HG03025 (cell line): Measurements from ENCODE around the gene ZMYM5.
"Not testable (repeated sequence)": the region's sequence is repeated elsewhere in the genome, so short reads cannot be mapped to it uniquely, and the experiment has no call there.

Experiments used
- ATAC-seq: cut with Tn5 transposase; IDR thresholded peaks from one replicate; pipeline ENCODE4 v1.9.1; 2021; ENCODE audit warnings: mild to moderate bottlenecking, moderate library complexity; ENCODE audit not compliant: unreplicated experiment, low FRiP score

ZMYM5 gene

DNA sequence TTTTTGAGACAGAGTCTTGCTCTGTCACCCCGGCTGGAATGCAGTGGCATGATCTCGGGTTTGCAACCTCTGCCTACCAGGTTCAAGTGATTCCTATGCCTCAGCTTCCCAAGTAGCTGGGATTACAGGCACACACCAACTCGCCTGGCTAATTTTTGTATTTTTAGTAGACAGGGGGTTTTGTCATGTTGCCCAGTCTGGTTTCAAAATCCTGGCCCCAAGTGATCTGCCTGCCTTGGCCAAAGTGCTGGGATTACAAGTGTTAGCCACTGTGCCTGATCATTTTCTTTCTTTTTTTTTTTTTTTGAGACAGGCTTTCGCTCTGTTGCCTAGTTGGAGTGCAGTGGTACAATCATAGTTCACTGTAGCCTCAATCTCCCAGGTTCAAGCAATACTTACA lies 28.7 kb downstream of the ZMYM5 start:
- no peak for ATAC-seq

DNA sequence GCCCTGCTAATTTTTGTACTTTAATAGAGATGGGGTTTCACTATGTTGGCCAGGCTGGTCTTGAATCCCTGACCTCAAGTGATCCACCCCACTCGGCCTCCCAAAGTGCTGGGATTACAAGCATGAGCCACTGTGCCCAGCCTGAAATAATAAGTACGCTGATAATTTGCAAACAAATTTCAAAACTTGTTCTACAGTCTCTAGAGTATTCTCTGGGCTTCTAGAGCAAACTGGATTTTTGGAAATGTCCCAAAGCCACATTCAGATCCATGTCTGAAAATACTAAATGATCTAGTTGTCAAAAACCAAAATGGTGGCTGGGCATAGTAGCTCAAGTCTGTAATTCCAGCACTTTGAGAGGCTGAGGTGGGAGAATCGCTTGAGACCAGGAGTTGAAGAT lies 40.8 kb downstream of the ZMYM5 start:
- ATAC-seq: no peak

DNA sequence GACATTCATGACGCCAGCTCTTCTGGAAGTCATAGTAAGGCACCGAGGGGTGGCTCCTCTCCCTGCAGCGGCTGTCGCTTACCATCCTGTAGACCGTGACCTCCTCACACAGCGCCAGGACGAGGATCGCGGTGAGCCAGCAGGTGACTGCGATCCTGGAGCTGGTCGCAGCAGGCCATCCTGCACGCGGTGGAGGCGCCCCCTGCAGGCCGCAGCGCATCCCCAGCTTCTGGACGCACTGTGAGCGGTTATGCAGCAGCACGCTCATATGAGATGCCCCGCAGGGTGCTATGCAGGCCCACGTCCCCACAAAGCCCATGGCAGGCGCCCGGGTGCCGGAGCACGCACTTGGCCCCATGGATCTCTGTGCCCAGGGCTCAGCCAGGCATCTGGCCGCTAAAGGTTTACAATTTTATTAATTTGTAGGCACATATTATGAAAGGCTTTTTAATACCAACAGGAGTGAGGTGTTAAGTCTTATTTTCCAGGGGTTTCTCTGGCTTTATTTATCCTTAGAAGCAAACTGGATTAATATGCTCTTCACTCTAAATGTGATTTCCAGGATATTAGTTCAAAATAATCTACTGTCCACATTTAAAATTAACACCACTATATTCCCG lies 45.1 kb downstream of the ZMYM5 start:
- ATAC-seq: no peak

DNA sequence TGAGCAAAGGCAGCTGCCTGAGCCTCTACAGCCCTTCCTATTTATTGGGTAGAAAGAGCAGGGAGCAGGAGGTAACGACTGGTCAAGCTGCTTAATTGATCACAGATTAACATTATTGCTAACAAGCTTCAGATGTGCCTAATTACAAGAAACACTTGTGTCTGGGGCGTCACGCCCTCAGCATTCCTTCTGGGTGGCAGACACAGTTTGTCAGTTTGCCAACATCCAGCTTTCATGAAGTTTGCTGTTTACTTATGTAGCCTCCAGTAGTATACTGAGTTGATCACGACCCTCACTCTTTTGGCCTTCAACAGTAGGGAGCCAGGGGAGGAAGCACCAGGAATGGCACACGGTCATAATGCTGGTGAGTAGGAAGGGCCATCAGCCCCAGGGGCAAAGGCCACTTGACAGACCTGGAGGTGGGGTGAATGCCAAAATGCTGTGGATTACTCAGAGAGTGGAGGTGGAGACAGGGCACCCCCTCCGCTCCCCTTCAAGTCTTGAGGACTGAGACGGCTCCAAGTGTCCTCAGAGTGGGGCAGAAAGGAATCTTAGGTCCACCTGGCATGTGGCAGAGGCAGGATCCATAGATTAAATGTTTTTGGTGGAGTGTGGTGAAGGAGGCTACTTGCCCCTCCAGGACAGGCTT lies 45.8 kb downstream of the ZMYM5 start:
- no peak for ATAC-seq

DNA sequence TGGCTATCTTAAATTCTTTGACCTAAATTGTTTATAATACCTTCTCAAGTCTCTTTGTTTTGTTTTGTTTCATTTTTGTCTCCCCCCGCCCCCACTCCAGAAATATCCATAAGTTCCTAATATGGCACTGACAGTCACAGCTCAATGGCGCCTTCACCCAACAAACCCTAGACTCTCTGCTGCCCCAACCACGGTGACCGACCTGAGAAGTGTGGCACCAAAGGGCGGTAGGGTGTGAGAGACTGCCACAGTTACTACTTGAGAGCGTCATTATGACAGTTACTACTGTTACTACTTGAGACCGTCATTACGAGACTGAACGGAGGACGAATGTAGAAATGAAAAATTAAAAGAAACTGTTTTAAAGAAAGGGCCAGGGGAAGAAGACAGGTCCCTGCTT lies 46.3 kb downstream of the ZMYM5 start:
- ATAC-seq: no peak

DNA sequence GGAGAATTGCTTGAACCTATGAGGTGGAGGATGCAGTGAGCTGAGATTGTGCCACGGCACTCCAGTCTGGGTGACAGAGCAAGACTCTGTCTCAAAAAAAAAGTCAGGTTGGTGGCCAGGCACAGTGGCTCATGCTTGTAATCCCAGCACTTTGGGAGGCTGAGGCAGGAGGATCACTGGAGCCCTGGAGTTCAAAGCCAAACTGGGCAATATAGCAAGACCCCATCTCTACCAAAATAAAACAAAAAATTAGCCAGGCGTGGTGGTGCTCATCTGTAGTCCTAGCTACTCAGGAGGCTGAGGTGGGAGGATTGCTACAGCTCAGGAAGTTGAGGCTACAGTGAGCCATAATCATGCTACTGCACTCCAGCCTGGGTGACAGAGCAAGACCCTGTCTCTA lies 47.6 kb downstream of the ZMYM5 start:
- not testable (repeated sequence) for ATAC-seq

DNA sequence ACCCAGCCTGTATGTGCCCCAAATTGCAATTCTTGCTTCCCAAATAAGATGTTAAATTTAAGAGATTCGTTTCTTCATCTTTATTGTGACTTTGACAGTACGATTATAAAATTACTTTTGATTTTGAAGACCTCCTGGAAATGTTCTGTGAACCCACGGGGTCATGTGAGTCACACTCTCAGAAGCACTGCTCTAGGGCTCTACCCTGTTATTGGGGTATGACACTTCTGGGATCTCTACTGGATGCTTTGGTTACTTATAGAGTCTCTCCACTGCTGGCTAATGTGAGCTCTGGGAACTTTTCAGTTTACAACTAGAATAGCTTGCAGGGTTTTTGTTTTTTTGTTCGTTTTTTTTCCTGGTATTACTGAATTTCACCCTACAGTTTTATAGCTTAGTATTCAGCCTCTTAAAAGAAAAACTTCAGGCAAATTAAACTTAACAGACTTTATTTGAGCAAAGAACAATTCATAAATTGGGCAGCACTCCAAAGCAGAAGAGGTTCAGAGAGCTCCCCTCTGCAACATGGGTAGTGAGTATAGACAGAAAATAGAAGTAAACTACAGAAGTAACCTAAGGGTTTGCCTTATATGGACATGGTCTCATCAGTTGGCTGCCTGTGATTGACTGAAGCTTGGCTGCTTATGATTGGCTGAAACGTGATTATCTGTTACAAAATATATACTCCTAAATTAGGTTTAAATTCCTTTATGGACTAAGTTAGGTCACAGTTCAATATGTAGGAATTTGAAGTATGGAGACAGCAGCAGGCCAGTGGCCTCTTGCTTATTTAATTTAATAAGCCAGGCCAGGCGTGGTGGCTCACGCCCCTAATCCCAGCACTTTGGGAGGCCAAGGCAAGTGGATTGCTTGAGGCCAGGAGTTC lies 52.2 kb downstream of the ZMYM5 start:
- no peak for ATAC-seq

DNA sequence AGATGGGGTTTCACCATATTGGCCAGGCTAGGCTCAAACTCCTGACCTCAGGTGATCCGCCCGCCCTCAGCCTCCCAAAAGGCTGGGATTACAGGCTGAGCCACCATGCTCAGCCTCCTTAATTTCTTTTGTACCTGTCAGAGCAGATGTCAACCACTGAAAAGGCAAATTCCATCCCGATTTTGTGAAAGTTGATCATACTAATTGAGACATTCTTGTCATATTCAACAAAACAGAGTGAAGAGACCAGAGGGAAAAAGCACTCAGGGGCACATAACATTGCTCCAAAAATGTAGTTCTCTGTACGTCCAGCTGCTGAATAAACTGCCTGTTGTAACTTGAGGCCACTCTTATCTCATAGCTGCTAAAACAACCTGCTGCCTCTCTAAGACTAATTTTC lies 53.3 kb downstream of the ZMYM5 start:
- no peak for ATAC-seq

DNA sequence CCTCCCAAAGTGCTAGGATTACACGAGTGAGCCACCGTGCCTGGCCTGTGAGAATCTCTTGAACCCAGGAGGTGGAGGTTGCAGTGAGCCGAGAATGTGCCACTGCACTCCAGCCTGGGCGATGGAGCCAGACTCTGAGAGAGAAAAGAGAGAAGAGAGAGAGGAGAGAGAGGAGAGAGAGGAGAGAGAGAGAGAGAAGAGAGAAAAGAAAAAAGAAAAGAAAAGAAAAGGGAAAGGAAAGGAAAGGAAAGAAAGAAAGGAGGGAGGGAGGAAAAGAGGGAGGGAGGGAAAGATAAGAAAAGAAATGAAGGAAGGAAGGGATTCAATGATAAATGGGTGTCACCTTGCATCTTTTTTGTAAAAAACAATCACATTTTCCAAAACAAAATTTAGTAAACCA lies 57.7 kb downstream of the ZMYM5 start:
- ATAC-seq: no peak

DNA sequence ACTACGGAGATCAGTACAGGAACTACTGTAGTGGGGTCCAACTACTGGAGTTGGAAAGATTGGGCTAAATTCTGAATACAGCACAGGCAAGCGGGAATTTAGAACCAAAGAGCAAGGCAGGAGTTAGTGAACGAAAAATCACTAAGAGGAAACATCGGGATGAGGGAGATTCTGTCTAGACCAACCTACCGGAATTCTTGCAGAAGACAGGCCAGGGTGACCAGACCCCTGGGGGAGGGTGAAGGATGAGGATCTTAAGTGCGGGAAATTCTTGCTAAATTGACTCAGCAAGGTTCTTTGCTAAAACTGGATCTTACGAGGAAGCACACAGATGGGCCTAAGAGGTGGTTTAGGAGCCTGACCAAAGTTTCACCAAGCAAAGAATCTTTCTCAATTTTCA lies 67.5 kb downstream of the ZMYM5 start:
- ATAC-seq: no peak

DNA sequence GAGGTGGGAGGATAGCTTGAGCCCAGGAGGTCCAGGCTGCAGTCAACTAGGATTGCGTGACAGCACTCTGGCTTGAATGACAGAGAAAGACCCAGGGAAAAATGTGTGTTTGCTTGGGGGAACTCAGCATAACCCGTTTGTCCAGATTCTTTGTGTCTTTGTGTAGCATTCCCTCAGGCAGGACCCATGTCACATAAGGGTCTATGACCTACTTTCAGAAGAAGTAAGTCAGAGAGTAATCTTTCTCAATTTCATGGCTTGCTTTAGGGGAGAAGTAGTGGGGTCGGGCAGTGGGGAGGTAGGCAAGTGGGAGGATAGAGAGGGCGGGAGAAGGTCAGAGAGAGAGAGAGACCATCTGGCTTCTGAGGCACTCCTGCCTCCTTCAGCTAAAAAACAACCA lies 68.8 kb downstream of the ZMYM5 start:
- no peak for ATAC-seq

DNA sequence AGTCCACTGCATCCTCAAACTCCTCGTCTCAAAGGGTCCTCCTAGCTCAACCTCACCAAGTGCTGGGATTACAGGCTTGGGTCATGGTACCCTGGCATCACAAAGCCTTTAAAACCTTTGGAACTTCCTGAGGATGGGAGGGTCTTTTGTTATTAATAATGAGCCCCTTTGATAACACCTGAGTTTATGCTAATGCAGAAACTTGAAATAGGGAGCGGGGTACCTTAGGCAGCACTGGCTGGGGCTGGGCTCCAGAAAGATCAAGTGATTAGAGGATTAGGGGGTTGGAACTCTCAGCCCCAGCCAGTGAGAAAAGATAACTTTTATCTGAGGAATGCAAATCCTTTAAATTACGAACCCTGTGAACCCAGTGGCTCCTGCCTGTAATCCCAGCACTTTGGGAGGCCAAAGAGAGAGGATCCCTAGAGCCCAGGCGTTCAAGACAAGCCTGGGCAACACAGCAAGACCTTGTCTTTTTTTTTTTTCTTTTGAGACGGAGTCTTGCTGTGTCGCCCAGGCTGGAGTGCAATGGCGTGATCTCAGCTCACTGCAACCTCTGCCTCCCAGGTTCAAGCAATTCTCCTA lies 71.4 kb downstream of the ZMYM5 start:
- no peak for ATAC-seq

DNA sequence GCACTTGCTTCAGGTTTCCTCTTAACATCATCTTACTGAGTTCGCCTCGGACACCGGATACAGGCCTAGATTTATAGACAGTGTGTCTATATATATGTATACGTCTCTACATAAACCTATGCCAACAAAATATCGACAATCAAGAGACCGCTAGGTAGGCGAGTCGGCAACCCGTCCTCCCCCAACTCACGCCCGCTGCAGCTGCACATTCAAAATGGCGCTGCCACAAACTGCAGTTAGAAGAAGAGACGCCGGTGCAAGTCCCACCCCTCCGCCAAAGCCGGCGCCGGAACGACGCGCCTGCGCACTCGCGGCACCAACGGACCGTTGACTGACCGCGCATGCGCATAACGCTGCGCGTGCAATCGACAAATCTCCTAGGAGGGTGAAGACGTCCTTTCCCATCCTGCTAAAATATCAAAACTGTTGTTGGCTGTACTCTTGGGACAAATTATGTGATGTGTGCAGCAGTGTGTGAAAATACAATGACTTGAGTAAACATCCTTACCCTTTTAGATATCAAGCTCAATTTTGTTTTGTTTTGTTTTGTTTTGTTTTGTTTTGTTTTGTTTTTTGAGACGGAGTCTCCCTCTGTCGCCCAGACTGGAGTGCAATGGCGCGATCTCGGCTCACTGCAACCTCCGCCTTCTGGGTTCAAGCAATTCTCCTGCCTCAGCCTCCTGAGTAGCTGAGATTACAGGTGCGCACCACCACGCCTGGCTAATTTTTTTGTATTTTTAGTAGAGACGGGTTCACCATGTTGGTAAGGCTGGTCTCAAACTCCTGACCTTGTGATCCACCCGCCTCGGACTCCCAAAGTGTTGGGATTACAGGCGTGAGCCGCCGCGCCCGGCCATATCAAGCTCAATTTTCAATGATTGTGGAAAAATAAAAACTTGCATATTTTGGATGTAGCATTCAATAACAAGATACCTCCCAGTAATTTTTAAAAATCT lies 80.4 kb downstream of the ZMYM5 start, which contains the start of gene PSPC1:
Gene PSPC1, minus strand, starts transcription at position 219 of the 956 bp plus-strand sequence. Its CDS starts 188 bp downstream, at position 31.
- peak; percentile 85 for ATAC-seq

DNA sequence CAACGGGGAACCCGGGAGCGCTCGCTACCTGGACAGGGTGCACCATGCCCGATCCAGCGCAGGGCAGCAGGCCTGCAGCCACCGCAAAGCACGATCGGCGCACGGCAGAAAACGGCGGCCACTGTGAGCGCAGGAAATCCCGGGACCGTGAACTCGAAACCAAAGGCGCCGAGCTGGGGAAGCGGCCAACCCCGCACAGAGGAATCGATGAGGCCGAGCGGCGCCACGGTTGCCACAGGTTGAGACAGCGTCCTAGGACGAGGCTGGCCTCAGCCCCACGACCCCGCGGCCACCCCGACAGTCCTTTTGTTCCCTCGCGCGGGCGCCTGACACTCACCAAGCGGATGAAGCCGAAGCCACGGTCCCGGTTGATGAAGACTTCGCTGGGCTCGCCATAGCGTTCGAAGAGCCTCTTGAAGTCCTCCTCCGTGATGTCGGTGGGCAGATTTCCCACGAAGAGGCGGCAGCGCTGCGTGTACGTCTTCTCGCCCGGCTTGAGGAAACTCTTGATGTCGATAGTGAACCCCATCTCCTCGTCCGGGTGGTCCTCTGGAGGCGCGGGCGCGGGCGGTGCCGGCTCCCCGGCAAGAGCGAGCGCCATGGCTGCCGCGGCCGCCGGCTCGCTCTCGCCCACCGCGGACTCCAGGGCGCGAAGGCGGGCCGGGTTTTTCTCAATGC lies 81.3 kb downstream of the ZMYM5 start:
- peak; percentile 41 for ATAC-seq

DNA sequence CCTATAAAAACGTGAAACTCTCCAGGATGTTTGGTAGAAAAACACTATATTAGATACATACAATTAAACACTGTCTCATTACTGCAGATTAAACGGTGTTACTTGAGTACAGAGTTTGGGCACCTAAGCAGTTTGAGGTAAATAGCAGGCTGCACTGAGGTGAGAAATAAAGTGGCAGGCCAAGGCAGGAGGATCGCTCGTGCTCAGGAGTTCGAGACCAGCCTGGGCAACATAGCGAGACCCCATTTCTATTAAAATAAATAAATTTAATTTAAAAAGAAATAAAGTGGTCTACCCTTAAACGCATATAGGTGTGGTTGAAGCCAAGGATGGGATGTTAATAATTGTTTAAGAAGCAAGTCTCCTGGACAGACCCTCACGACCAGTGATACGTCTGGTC lies 81.9 kb downstream of the ZMYM5 start:
- ATAC-seq: no peak

DNA sequence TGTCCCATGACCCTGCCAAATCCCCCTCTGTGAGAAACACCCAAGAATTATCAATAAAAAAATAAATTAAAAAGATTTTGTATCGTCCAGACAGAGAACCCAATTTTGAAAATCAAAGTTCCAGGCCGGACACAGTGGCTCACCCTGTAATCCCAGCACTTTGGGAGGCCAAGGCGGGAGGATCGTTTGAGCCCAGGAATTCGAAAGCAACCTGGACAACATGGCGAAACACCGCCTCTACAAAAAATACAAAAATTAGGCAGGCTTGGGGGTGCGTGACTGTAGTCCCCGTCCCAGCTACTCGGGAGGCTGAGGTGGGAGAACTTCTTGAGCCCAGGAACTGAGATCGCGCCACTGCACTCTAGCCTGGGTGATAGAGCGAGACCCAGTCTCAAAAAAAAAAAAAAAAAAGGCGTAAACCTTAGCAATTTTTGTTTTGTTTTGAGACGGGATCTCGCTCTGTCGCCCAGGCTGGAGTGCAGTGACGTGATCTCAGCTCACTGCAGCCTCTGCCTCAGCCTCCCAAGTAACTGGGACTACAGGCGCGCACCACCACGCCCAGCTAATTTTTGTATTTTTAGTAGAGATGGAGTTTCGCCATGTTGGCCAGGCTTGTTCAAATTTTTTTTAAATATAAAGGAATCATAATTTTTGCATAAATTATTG lies 82.6 kb downstream of the ZMYM5 start:
- ATAC-seq: not testable (repeated sequence)
